Measurements from ENCODE around the gene PDCD4. TPM values are rescaled to one million over a fixed set of nuclear protein-coding genes. Genes with fewer than 3 reads are reported as not detected.

Gene PDCD4
- total and polyA plus RNA-seq, 2 of the 4 experiments (the other 2 are of a cell fraction), result 10.9 to 49.7 TPM

DNA sequence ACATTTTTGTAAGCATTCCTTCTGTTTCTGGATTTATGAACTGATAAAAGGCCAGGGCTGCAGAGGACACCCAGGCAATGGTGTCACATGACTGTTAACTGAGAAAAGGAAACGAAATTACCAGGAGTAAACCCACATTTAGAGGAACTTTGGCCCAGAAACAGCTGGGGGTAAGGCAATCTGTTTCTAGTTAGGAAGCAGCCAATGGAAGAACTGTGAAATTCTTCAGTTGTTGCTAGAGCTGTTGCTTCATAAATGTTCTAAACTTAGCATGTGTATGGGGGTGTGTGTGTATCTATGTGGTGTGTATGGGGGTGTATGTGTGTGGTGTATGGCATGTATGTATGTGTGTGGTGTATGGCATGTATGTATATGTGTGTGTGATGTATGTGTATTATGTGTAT, 11.8 kb upstream of the PDCD4 start:
- ChIA-PET CTCF (no interaction called here), POLR2A (ENCODE audit: unreplicated experiment) (no interaction called here)
- H4K91ac ChIP-seq (ENCODE audit: insufficient read depth, low read depth, low read length), result no peak overlapping the region
- BruUV-seq (replicated peaks), result no TSS peak
- peaks cover 23% of the 10 kb centered on the region for H3K4me1 ChIP-seq (ENCODE audit: control insufficient read depth, insufficient read depth, low read length)
- ATAC-seq (ENCODE audit: low read depth) (peak; percentile 68), DNase-seq (peak; percentile 72)
- H4K8ac ChIP-seq (ENCODE audit: low read depth in 2 of 2, low read length in 2 of 2), result 0 out of 4 replicates have a peak overlapping the region, but pooled peaks of 1 of the 2 experiments have one; percentile 13
- WGBS, 2 experiments (ENCODE audit: extremely low coverage in 2 of 2, insufficient read length in 1 of 2), result no CpG with 5 or more reads among the region's 1 CpG
- H3K18ac ChIP-seq (ENCODE audit: low read depth, low read length), result peak overlapping the region; percentile 91
- H2BK15ac ChIP-seq (ENCODE audit: low read depth, low read length), result no peak overlapping the region
- H3K23ac ChIP-seq (ENCODE audit: low read depth, low read length), result no peak overlapping the region
- H2AK5ac ChIP-seq (ENCODE audit: low read depth, low read length), result no peak overlapping the region
- H2AK9ac ChIP-seq (replicated peaks; ENCODE audit: low read depth, low read length, poor library complexity), result no peak overlapping the region
- H2BK5ac ChIP-seq (ENCODE audit: low read depth, low read length, poor library complexity, severe bottlenecking), result peak overlapping the region; percentile 53
- TF ChIP-seq, protein P1, sequence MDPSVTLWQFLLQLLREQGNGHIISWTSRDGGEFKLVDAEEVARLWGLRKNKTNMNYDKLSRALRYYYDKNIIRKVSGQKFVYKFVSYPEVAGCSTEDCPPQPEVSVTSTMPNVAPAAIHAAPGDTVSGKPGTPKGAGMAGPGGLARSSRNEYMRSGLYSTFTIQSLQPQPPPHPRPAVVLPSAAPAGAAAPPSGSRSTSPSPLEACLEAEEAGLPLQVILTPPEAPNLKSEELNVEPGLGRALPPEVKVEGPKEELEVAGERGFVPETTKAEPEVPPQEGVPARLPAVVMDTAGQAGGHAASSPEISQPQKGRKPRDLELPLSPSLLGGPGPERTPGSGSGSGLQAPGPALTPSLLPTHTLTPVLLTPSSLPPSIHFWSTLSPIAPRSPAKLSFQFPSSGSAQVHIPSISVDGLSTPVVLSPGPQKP (IDR thresholded peaks at IDR 0.05; ENCODE audit: borderline replicate concordance, low read depth, low read length), result no peak
- TF ChIP-seq CEBPB (IDR thresholded peaks at IDR 0.05; ENCODE audit: low read depth, low read length), result peak; percentile 54; the same call in 1 of the 2 replicates
- no peaks in the 10 kb centered on the region for H3K36me3 ChIP-seq (ENCODE audit: control insufficient read depth, insufficient read depth, low read length)
- H4K5ac ChIP-seq (ENCODE audit: low read depth, low read length), result peak overlapping the region; percentile 86
- dilution Hi-C loops (cut with HindIII; ENCODE audit: low sequenced_read_pairs, unreplicated experiment) (no loop called here), intact Hi-C loops (cut with micrococcal nuclease) (loop anchor here (5.0 kb wide), 1 partner anchor 33 kb away; no protein-coding TSS in a partner anchor), in situ Hi-C loops (cut with MboI; ENCODE audit: low sequenced_read_pairs) (no loop called here)
- no peak overlapping the region for H2BK20ac ChIP-seq (ENCODE audit: low read depth, low read length)
- H2AFZ ChIP-seq (replicated peaks; ENCODE audit: low read length, poor library complexity), result no peak overlapping the region
- no peaks in the 10 kb centered on the region for H3K27me3 ChIP-seq (ENCODE audit: control insufficient read depth, insufficient read depth, low read length)
- H3K9me1 ChIP-seq (ENCODE audit: insufficient read depth, low read length), result no peaks in the 10 kb centered on the region; the same call in 1 of the 2 replicates
- no peak overlapping the region for H3K9ac ChIP-seq (ENCODE audit: low read depth, low read length)
- peak overlapping the region; percentile 71; the same call in 1 of the 2 replicates for H3K27ac ChIP-seq (ENCODE audit: insufficient read depth, low read length)
- peak overlapping the region; percentile 61 for H3K4me2 ChIP-seq (ENCODE audit: low read depth, low read length)
- H4K20me1 ChIP-seq (ENCODE audit: insufficient read depth, low read length), result no peaks in the 10 kb centered on the region
- H3K14ac ChIP-seq (replicated peaks; ENCODE audit: low read depth, low read length), result no peak overlapping the region
- no peak overlapping the region for H2BK120ac ChIP-seq (ENCODE audit: low read depth, low read length)
- no peaks in the 10 kb centered on the region for H3K79me1 ChIP-seq (ENCODE audit: low read depth in 1 of 2, low read length in 2 of 2)
- no peaks in the 10 kb centered on the region for H3K9me3 ChIP-seq (ENCODE audit: control insufficient read depth, insufficient read depth, low read length)
- H3K4me3 ChIP-seq (ENCODE audit: insufficient read depth, low read depth, low read length), result no peak overlapping the region
- H3K56ac ChIP-seq (ENCODE audit: extremely low read depth, insufficient read depth, low read length), result no peak overlapping the region
- no peak overlapping the region for H3K4ac ChIP-seq (ENCODE audit: low read depth, low read length)

All from IMR-90 (cell line).